Natural killer cell treated with Interleukin-12 subunit alpha and Interleukin-12 subunit beta and Interleukin-15 and Interleukin-18, amount 100 ng/mL, for 72 hours (primary cell): Measurements from ENCODE around the gene YPEL3. TPM values are rescaled to one million over a fixed set of nuclear protein-coding genes. Genes with fewer than 3 reads are reported as not detected.
"Not testable (repeated sequence)": the region's sequence is repeated elsewhere in the genome, so short reads cannot be mapped to it uniquely, and the experiment has no call there.

Source experiments
- ATAC-seq, 2 donors: fragments of 150-1000 bp; cut with Tn5 transposase in 1 of 2; sonication (Bioruptor Pico), chemical (Tn5 transposase) in 1 of 2; 2 replicates each; pipeline ENCODE4 v1.10.0; 2021
- DNase-seq: peaks from one replicate; pipeline ENCODE4 v3.0.0; 2022; ENCODE audit warnings: low spot score
- H3K27ac Mint-ChIP-seq, 2 donors: 1 replicate in 1 of 2; 2 replicates in 1 of 2; pipeline ENCODE4 v1.8.0; 2022; ENCODE audit warnings: mixed read lengths in 2 of 2, mild to moderate bottlenecking in 1 of 2, moderate library complexity in 1 of 2
- H3K27me3 Mint-ChIP-seq, 2 donors: 1 replicate in 1 of 2; 2 replicates in 1 of 2; pipeline ENCODE4 v1.8.0; 2022; ENCODE audit warnings: mixed read lengths in 2 of 2
- H3K36me3 Mint-ChIP-seq: one replicate; pipeline ENCODE4 v1.8.0; 2022; ENCODE audit warnings: mixed read lengths
- H3K4me1 Mint-ChIP-seq, 2 donors: 1 replicate in 1 of 2; 2 replicates in 1 of 2; pipeline ENCODE4 v1.8.0; 2022; ENCODE audit warnings: low read depth in 2 of 2, mixed read lengths in 2 of 2, mild to moderate bottlenecking in 1 of 2
- H3K4me3 Mint-ChIP-seq: one replicate; pipeline ENCODE4 v1.8.0; 2022; ENCODE audit warnings: mixed read lengths
- H3K9me3 Mint-ChIP-seq: 2 replicates; pipeline ENCODE4 v1.8.0; 2022; ENCODE audit warnings: mixed read lengths
- total RNA-seq, 2 donors: library from RNA; stranded (reverse); gene quantifications; one replicate each; pipeline ENCODE4 v1.2.3, GENCODE V29; 2022

The YPEL3 gene
- total RNA-seq, 2 donors from 2014 or later = 21.1 to 25.8 TPM

DNA sequence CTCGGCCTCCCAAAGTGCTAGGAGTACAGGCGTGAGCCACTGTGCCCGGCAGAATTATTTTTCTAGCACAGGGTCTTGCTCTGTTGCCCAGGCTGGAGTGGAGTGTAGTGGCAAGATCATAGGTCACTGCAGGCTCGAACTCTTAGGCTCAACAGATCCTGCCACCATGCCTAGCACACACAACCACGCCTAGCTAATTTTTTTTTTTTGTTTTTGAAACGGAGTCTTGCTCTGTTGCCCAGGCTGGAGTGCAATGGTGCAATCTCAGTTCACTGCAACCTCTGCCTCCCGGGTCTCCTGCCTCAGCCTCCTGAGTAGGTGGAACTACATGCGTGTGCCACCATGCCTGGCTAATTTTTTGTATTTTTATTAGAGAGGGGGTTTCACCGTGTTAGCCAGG lies 29.7 kb upstream of the YPEL3 start:
- H3K4me3 Mint-ChIP-seq, H3K9me3 Mint-ChIP-seq, ATAC-seq, H3K27me3 Mint-ChIP-seq, DNase-seq, H3K27ac Mint-ChIP-seq, H3K36me3 Mint-ChIP-seq: not testable (repeated sequence)
- H3K4me1 Mint-ChIP-seq = peaks cover 10 to 16% of the 10 kb centered on the region in 2 donors

- ATAC-seq (no peak), DNase-seq (no peak)
- Mint-ChIP-seq H3K27ac (no peak overlapping the region), H3K4me1 (peaks cover 14 to 19% of the 10 kb centered on the region in 2 donors), H3K4me3 (no peak overlapping the region), H3K36me3 (no peaks in the 10 kb centered on the region), H3K27me3 (no peaks in the 10 kb centered on the region), H3K9me3 (no peaks in the 10 kb centered on the region)
These were observed 29.0 kb upstream of the YPEL3 start for GRCh38 chr16:30124985-30125379.

GRCh38 chr16:30122604-30123160 lies 26.7 kb upstream of the YPEL3 start:
- Mint-ChIP-seq H3K9me3 (no peaks in the 10 kb centered on the region), H3K36me3 (no peaks in the 10 kb centered on the region), H3K4me3 (peak overlapping the region; percentile 82), H3K27ac (peak overlapping the region; percentile 39 to 86), H3K4me1 (peaks cover 21 to 22% of the 10 kb centered on the region in 2 donors), H3K27me3 (no peaks in the 10 kb centered on the region)
- peak; percentile 67 for DNase-seq
- ATAC-seq = peak; percentile 4 to 41

DNA sequence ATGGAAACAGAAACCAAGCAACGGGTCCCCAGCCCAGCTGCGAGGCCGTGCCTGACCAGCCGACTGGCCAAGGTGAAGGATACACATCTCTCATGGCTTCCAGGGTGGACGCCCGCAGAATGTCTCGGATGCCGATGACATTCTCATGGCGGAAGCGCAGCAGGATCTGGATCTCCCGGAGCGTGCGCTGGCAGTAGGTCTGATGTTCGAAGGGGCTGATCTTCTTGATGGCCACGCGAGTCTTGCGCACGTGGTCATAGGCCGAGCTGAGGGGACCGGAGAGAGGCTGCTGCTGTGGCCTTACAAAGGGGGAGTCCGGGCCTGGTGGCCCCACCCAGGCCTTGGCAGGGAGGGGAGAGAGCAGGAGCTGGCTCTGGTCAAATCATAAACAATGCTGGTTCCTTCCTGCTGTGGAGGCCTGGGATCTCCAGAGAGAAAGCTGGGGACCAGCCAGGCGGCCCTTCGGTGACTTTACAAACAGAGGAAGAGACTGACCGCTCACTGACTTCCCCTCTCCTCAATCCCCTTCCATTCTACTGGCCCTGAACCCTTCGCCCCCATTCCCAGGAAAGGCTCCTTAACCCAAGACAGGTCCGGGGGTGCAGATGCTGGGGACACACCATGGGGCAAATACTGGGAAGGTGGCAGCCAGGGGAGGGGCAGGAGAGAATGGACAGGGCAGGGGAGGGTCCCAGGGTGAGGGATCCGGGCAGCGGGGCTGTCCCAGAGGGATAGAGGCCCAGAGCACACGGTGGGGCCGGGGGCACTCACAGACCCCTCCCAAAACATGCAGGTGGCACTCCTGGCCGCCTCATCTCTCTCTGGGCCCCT lies 25.9 kb upstream of the YPEL3 start:
- ATAC-seq = no peak
- H3K27me3 Mint-ChIP-seq = no peaks in the 10 kb centered on the region
- H3K4me3 Mint-ChIP-seq = peak overlapping the region; percentile 82
- H3K36me3 Mint-ChIP-seq = no peaks in the 10 kb centered on the region
- H3K9me3 Mint-ChIP-seq = no peaks in the 10 kb centered on the region
- no peak for DNase-seq
- H3K4me1 Mint-ChIP-seq = peaks cover 21 to 22% of the 10 kb centered on the region in 2 donors
- H3K27ac Mint-ChIP-seq = peak overlapping the region; percentile 39 to 86

DNA sequence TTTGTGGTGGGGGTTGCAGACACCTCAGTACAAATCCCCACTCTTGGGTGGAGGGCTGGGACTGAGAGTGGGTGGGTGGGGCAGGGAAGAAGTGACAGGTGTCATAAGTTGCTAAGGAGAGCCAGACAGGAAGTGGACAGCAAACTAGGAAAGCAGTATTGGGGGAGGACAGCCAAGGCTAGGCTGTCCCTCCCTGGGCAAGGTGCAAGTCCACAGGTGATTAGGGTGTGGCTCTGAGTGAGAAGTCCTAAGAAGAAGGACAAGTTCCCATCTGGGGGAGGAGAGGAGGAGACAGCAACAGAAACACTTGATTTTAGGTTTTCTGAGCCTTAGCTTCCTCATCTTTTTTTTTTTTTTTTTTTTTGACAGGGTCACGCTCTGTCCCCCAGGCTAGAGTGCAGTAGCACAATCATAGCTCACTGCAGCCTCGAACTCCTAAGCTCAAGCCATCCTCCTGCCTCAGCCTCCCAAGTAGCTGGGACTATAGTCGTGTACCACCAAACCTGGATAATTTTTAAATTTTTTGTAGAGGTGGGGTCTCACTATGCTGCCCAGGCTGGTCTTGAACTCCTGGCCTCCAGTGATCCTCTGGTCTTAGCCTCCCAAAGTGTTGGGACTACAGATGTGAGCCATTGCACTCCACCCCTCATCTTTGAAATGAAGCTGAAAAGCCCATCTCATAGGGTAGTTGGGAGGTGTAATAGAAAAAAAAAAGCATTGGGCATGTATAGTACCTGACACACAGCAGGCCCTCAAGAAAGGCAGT lies 24.5 kb upstream of the YPEL3 start:
- Mint-ChIP-seq H3K27ac (peak overlapping the region in 1 of 2 donors; percentile 26), H3K36me3 (no peaks in the 10 kb centered on the region), H3K9me3 (no peaks in the 10 kb centered on the region), H3K4me1 (peaks cover 21 to 22% of the 10 kb centered on the region in 2 donors), H3K27me3 (no peaks in the 10 kb centered on the region), H3K4me3 (no peak overlapping the region)
- ATAC-seq (no peak), DNase-seq (no peak)

GRCh38 chr16:30119428-30119827 lies 23.4 kb upstream of the YPEL3 start:
- ATAC-seq (no peak), DNase-seq (no peak)
- no peaks in the 10 kb centered on the region for H3K27me3 Mint-ChIP-seq
- H3K4me1 Mint-ChIP-seq = peaks cover 21 to 22% of the 10 kb centered on the region in 2 donors
- no peaks in the 10 kb centered on the region for H3K36me3 Mint-ChIP-seq
- no peak overlapping the region for H3K4me3 Mint-ChIP-seq
- no peaks in the 10 kb centered on the region for H3K9me3 Mint-ChIP-seq
- H3K27ac Mint-ChIP-seq = peak overlapping the region in 1 of 2 donors; percentile 26

- Mint-ChIP-seq H3K27ac (no peak overlapping the region), H3K27me3 (no peaks in the 10 kb centered on the region), H3K9me3 (no peaks in the 10 kb centered on the region), H3K4me1 (peaks cover 17 to 22% of the 10 kb centered on the region in 2 donors), H3K36me3 (no peaks in the 10 kb centered on the region), H3K4me3 (no peak overlapping the region)
- DNase-seq = no peak
- ATAC-seq = no peak
These were observed 21.8 kb upstream of the YPEL3 start for GRCh38 chr16:30117768-30118167.

GRCh38 chr16:30116291-30117207 lies 20.5 kb upstream of the YPEL3 start:
- Mint-ChIP-seq H3K4me3 (no peak overlapping the region), H3K27ac (no peak overlapping the region), H3K9me3 (no peaks in the 10 kb centered on the region), H3K4me1 (peaks cover 13% of the 10 kb centered on the region in 2 donors), H3K36me3 (no peaks in the 10 kb centered on the region), H3K27me3 (no peaks in the 10 kb centered on the region)
- ATAC-seq (no peak), DNase-seq (no peak)

- Mint-ChIP-seq H3K27me3 (no peaks in the 10 kb centered on the region), H3K4me3 (no peak overlapping the region), H3K9me3 (no peaks in the 10 kb centered on the region), H3K27ac (no peak overlapping the region), H3K4me1 (peaks cover 8 to 11% of the 10 kb centered on the region in 2 donors), H3K36me3 (no peaks in the 10 kb centered on the region)
- DNase-seq (no peak), ATAC-seq (no peak)
These were observed 19.2 kb upstream of the YPEL3 start for GRCh38 chr16:30115238-30115637.

DNA sequence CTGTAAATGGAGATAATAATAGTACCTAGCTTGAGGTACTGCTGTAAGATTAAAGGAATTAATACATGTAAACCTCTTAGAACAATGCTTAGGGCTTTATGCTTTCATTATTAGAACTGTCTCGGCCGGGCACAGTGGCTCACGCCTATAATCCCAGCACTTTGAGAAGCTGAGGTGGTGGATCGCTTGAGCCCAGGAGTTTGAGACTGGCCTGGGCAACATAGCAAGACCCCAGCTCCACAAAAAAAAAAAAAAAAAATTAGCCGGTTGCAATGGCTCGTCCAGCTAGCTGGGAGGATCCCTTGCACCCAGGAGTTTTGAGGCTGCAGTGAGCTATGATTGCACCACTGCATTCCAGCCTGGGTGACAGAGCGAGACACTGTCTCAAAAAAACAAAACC lies 18.8 kb upstream of the YPEL3 start:
- H3K9me3 Mint-ChIP-seq, H3K27me3 Mint-ChIP-seq, H3K36me3 Mint-ChIP-seq, ATAC-seq, DNase-seq, H3K4me1 Mint-ChIP-seq, H3K27ac Mint-ChIP-seq, H3K4me3 Mint-ChIP-seq: not testable (repeated sequence)

DNA sequence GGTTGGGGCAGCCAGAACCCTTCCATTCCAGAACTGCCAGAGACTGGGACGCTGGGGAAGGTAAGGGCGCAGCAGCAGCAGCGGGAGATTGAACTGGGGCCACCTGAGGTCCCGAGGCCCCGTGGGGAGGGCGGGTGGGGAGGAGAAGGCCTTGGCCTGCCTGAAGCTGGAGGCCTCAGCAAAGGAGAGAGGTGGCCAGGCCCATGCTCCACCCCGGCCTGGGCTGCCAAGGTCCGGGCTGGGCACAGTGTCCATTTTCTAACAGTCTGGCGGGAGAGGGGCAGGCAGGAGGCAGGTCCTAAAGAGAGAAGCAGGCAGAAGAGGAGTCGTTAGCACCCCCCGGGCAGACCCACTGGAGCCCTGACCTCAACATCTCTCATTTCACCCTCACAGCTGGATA lies 18.4 kb upstream of the YPEL3 start:
- Mint-ChIP-seq H3K27ac (no peak overlapping the region), H3K4me3 (no peak overlapping the region), H3K36me3 (no peaks in the 10 kb centered on the region), H3K4me1 (peaks cover 2 to 4% of the 10 kb centered on the region in 2 donors), H3K9me3 (no peaks in the 10 kb centered on the region), H3K27me3 (no peaks in the 10 kb centered on the region)
- ATAC-seq = no peak
- DNase-seq = no peak

DNA sequence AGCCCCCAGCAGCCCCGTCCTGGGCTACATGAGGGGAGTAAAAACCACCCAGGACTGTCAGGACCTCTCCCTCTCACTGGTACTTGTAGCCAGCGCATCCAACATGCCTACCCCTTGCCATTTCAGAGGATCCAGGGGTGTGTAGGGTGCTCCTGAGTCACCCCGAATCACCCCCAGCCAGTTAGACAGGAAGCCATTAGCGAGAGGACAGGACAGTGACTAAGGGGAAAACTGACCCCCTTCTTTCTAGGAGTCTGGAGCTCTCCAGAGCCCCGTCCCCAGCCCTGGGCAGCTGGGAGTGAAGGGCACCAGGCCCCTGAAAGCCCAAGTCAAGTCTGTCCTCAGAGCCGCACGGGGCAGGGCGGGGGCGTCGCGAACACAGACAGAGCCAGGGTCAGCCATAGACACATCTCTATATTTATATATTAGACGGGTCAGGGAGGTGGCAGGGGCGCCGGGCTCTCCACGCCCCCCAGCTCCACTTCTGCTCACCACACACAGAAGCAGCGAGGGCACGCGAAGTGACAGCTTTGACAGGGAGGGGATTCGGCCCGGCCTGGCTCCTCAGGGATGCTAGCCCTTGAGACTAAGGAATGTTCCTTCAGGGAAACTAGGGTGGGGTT lies 17.8 kb upstream of the YPEL3 start:
- DNase-seq (no peak), ATAC-seq (no peak)
- H3K27ac Mint-ChIP-seq = no peak overlapping the region
- no peaks in the 10 kb centered on the region for H3K36me3 Mint-ChIP-seq
- no peaks in the 10 kb centered on the region for H3K27me3 Mint-ChIP-seq
- no peaks in the 10 kb centered on the region for H3K9me3 Mint-ChIP-seq
- peaks cover 0 to 4% of the 10 kb centered on the region in 2 donors for H3K4me1 Mint-ChIP-seq
- H3K4me3 Mint-ChIP-seq = no peak overlapping the region
